HepG2 (cell line): ENCODE data around the gene THOC6. TPM values are rescaled to one million over a fixed set of nuclear protein-coding genes. Genes with fewer than 3 reads are reported as not detected.

Experiments
- CREB1 ChIP-seq, 2 experiments: fragments of 450-650 bp in 1 of 2; IDR thresholded peaks; 2 replicates each; pipeline ENCODE4 v1.6.1; 2016 to 2017; ENCODE audit warnings: control low read depth in 1 of 2, mild to moderate bottlenecking in 1 of 2, missing compliant biosample characterization in 1 of 2, missing genetic modification characterization in 1 of 2
- GATAD1 ChIP-seq: IDR thresholded peaks from 2 replicates; pipeline ENCODE4 v1.6.1; 2016; ENCODE audit warnings: missing genetic modification reagents, missing compliant biosample characterization
- NCOR1 ChIP-seq: fragments of 200-600 bp; sonication (generic); IDR thresholded peaks from 2 replicates; pipeline ENCODE4 v1.7.0; 2017; ENCODE audit warnings: antibody characterized with exemption, low read length, borderline replicate concordance
- NFKBIZ ChIP-seq: IDR thresholded peaks from 2 replicates; pipeline ENCODE4 v1.6.1; 2018; ENCODE audit warnings: missing genetic modification reagents, missing compliant biosample characterization
- PAF1 ChIP-seq: IDR thresholded peaks from 2 replicates; pipeline ENCODE4 v1.6.1; 2016; ENCODE audit warnings: missing genetic modification reagents, missing compliant biosample characterization
- PPARG ChIP-seq: conservative IDR thresholded peaks from 2 replicates; pipeline ENCODE4 v1.6.1; 2016; ENCODE audit warnings: missing biosample characterization, missing genetic modification reagents
- SIN3B ChIP-seq: fragments of 150-350 bp; IDR thresholded peaks from 2 replicates; pipeline ENCODE4 v1.6.1; 2014; ENCODE audit warnings: low read length
- SNAI1 ChIP-seq: sonication (generic); formaldehyde crosslinking; IDR thresholded peaks from 2 replicates; pipeline ENCODE4 v1.5.0; 2020; ENCODE audit warnings: mild to moderate bottlenecking, missing genetic modification reagents, borderline replicate concordance
- YEATS2 ChIP-seq: sonication (generic); formaldehyde crosslinking; IDR thresholded peaks from 2 replicates; pipeline ENCODE4 v1.4.0; 2020; ENCODE audit warnings: missing genetic modification reagents, borderline replicate concordance
- YEATS4 ChIP-seq: sonication (generic); formaldehyde crosslinking; IDR thresholded peaks from 2 replicates; pipeline ENCODE4 v1.4.0; 2020; ENCODE audit warnings: missing genetic modification reagents, borderline replicate concordance
- ZKSCAN1 ChIP-seq: fragments of 150-350 bp; IDR thresholded peaks from 2 replicates; pipeline ENCODE4 v1.6.1; 2014; ENCODE audit warnings: low read length
- ZNF282 ChIP-seq: fragments of 450-650 bp; IDR thresholded peaks from 2 replicates; pipeline ENCODE4 v1.6.1; 2018; ENCODE audit not compliant: partially characterized antibody
- ZNF337 ChIP-seq: sonication (generic); formaldehyde crosslinking; IDR thresholded peaks from 2 replicates; pipeline ENCODE4 v1.5.1; 2020; ENCODE audit warnings: missing genetic modification reagents, low read depth, mild to moderate bottlenecking, borderline replicate concordance
- ZNF549 ChIP-seq: sonication (generic); formaldehyde crosslinking; IDR thresholded peaks from 2 replicates; pipeline ENCODE4 v1.5.0; 2020; ENCODE audit warnings: missing genetic modification reagents
- ZNF773 ChIP-seq: sonication (generic); formaldehyde crosslinking; IDR thresholded peaks from 2 replicates; pipeline ENCODE4 v1.4.0; 2020; ENCODE audit warnings: missing genetic modification reagents, borderline replicate concordance
- ZNF781 ChIP-seq: sonication (generic); formaldehyde crosslinking; IDR thresholded peaks from 2 replicates; pipeline ENCODE4 v1.5.1; 2020; ENCODE audit warnings: borderline replicate concordance, mild to moderate bottlenecking, missing genetic modification reagents; ENCODE audit errors: not compliant biosample characterization
- polyA plus RNA-seq, 8 experiments: library from polyadenylated mRNA; depleted of rRNA in 3 of 8; stranded (reverse) in 7 of 8; unstranded in 1 of 8; fragments of >200 nt; fragmentation: Illumina TruSeq in 4 of 8; extraction: Trizol in 4 of 8; gene quantifications; 2 replicates each; pipeline versions ENCODE4 v1.2.1 to v1.2.3, GENCODE V29; 2011 to 2016; ENCODE audit warnings: low read depth in 4 of 8, missing spikeins in 1 of 8, mixed read lengths in 1 of 8; ENCODE audit not compliant: insufficient read depth in 1 of 8
- total RNA-seq, 5 experiments: library from RNA; depleted of rRNA; stranded (reverse); fragments of >200 nt; fragmentation: Illumina TruSeq; extraction: Trizol; gene quantifications; 2 replicates each; pipeline ENCODE4 v1.2.3, GENCODE V29; 2016; ENCODE audit warnings: low read depth in 1 of 5
- TF ChIP-seq, protein P1 (sequence below): sonication (generic); formaldehyde crosslinking; IDR thresholded peaks from 2 replicates; pipeline ENCODE4 v1.4.0; 2020; ENCODE audit warnings: mild to moderate bottlenecking, missing genetic modification reagents
- TF ChIP-seq, protein P2 (sequence below): sonication (generic); formaldehyde crosslinking; IDR thresholded peaks from 2 replicates; pipeline ENCODE4 v1.4.0; 2020; ENCODE audit warnings: mild to moderate bottlenecking, missing genetic modification reagents
- TF ChIP-seq, protein P3 (sequence below): sonication (generic); formaldehyde crosslinking; IDR thresholded peaks from 2 replicates; pipeline ENCODE4 v1.4.0; 2020; ENCODE audit warnings: missing genetic modification reagents, mild to moderate bottlenecking, borderline replicate concordance
- TF ChIP-seq, protein P4 (sequence below): sonication (generic); formaldehyde crosslinking; IDR thresholded peaks from 2 replicates; pipeline ENCODE4 v1.4.0; 2020; ENCODE audit warnings: mild to moderate bottlenecking, missing genetic modification reagents
- TF ChIP-seq, protein P5 (sequence below): sonication (generic); formaldehyde crosslinking; conservative IDR thresholded peaks from 2 replicates; pipeline ENCODE4 v1.4.0; 2020; ENCODE audit warnings: missing genetic modification reagents

The THOC6 gene
- total and polyA plus RNA-seq, 2 of the 13 experiments (the other 11 are each of a cell fraction or from before 2014, with no cell fraction given), result 32.1 to 37.0 TPM

DNA sequence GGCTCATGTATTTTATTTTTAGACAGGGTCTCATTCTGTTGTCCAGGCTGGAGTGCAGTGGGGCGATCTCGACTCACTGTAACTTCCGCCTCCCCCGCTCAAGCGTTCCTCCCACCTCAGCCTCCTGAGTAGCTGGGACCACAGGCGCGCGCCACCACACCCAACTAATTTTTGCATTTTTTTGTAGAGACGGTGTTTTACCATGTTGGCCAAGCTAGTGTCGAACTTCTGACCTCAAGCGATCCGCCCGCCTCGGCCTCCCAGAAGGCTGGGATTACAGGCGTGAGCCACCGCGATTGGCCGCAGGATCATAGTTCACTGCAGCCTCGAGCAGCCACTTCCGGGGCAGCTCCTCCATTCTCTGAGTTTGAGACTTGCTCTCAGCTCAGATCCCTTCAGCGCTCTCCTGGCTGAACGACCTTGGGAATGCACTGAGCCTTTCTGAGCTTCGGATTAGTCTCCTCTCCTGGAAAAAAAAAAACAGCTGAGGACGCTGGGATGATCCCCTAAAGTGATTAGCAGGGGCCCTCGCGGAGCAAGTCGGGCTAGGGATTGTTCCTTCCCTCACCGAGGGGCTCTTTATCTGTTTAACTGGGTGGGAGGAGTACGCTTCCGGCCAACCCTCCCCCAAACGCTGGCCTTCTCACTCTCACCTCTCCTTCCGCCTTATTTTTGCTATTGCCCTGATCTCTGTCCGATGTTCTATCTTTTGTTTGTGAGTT, 42.5 kb upstream of the THOC6 start (continued):
- no peak for TF ChIP-seq CREB1 (IDR thresholded peaks at IDR 0.05)
- TF ChIP-seq CREB1 (CRISPR knock-in tag; IDR thresholded peaks at IDR 0.05), result peak; percentile 60; the same call in 1 of the 2 replicates
- TF ChIP-seq YEATS2 (CRISPR knock-in tag), result no peak
- TF ChIP-seq, protein P1, sequence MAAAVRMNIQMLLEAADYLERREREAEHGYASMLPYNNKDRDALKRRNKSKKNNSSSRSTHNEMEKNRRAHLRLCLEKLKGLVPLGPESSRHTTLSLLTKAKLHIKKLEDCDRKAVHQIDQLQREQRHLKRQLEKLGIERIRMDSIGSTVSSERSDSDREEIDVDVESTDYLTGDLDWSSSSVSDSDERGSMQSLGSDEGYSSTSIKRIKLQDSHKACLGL, result peak; percentile 55; the same call in 1 of the 2 replicates
- no peak for TF ChIP-seq ZNF282
- no peak for TF ChIP-seq ZNF549 (CRISPR knock-in tag)
- TF ChIP-seq ZNF773 (CRISPR knock-in tag), result no peak
- no peak for TF ChIP-seq ZKSCAN1
- TF ChIP-seq SNAI1 (CRISPR knock-in tag), result no peak
- TF ChIP-seq, protein P2, sequence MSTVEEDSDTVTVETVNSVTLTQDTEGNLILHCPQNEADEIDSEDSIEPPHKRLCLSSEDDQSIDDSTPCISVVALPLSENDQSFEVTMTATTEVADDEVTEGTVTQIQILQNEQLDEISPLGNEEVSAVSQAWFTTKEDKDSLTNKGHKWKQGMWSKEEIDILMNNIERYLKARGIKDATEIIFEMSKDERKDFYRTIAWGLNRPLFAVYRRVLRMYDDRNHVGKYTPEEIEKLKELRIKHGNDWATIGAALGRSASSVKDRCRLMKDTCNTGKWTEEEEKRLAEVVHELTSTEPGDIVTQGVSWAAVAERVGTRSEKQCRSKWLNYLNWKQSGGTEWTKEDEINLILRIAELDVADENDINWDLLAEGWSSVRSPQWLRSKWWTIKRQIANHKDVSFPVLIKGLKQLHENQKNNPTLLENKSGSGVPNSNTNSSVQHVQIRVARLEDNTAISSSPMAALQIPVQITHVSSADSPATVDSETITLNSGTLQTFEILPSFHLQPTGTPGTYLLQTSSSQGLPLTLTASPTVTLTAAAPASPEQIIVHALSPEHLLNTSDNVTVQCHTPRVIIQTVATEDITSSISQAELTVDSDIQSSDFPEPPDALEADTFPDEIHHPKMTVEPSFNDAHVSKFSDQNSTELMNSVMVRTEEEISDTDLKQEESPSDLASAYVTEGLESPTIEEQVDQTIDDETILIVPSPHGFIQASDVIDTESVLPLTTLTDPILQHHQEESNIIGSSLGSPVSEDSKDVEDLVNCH, result no peak
- TF ChIP-seq ZNF781, result peak; percentile 32
- peak; percentile 48; the same call in 1 of the 2 replicates for TF ChIP-seq YEATS4 (CRISPR knock-in tag)
- 0 out of 2 replicates have a peak, but pooled peaks have one; percentile 18 for TF ChIP-seq PPARG (CRISPR knock-in tag)
- peak; percentile 22; the same call in 1 of the 2 replicates for TF ChIP-seq NFKBIZ (CRISPR knock-in tag)
- TF ChIP-seq ZNF337 (CRISPR knock-in tag), result no peak
- TF ChIP-seq, protein P3, sequence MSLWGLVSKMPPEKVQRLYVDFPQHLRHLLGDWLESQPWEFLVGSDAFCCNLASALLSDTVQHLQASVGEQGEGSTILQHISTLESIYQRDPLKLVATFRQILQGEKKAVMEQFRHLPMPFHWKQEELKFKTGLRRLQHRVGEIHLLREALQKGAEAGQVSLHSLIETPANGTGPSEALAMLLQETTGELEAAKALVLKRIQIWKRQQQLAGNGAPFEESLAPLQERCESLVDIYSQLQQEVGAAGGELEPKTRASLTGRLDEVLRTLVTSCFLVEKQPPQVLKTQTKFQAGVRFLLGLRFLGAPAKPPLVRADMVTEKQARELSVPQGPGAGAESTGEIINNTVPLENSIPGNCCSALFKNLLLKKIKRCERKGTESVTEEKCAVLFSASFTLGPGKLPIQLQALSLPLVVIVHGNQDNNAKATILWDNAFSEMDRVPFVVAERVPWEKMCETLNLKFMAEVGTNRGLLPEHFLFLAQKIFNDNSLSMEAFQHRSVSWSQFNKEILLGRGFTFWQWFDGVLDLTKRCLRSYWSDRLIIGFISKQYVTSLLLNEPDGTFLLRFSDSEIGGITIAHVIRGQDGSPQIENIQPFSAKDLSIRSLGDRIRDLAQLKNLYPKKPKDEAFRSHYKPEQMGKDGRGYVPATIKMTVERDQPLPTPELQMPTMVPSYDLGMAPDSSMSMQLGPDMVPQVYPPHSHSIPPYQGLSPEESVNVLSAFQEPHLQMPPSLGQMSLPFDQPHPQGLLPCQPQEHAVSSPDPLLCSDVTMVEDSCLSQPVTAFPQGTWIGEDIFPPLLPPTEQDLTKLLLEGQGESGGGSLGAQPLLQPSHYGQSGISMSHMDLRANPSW (CRISPR knock-in tag), result peak; percentile 80; the same call in 1 of the 2 replicates
- TF ChIP-seq GATAD1 (CRISPR knock-in tag), result peak; percentile 67
- peak; percentile 25; the same call in 1 of the 2 replicates for TF ChIP-seq NCOR1
- no peak for TF ChIP-seq PAF1 (CRISPR knock-in tag)
- no peak for TF ChIP-seq SIN3B
- TF ChIP-seq, protein P4, sequence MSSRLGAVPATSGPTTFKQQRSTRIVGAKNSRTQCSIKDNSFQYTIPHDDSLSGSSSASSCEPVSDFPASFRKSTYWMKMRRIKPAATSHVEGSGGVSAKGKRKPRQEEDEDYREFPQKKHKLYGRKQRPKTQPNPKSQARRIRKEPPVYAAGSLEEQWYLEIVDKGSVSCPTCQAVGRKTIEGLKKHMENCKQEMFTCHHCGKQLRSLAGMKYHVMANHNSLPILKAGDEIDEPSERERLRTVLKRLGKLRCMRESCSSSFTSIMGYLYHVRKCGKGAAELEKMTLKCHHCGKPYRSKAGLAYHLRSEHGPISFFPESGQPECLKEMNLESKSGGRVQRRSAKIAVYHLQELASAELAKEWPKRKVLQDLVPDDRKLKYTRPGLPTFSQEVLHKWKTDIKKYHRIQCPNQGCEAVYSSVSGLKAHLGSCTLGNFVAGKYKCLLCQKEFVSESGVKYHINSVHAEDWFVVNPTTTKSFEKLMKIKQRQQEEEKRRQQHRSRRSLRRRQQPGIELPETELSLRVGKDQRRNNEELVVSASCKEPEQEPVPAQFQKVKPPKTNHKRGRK (CRISPR knock-in tag), result no peak
- TF ChIP-seq, protein P5, sequence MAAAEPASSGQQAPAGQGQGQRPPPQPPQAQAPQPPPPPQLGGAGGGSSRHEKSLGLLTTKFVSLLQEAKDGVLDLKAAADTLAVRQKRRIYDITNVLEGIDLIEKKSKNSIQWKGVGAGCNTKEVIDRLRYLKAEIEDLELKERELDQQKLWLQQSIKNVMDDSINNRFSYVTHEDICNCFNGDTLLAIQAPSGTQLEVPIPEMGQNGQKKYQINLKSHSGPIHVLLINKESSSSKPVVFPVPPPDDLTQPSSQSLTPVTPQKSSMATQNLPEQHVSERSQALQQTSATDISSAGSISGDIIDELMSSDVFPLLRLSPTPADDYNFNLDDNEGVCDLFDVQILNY (CRISPR knock-in tag), result no peak
